HCT116 (cell line): ENCODE data around the gene BRCA2.

ENCODE experiments used
- POLR2AphosphoS5 ChIP-seq: IDR thresholded peaks from 2 replicates; pipeline ENCODE4 v1.6.1; 2011; ENCODE audit warnings: mild to moderate bottlenecking, low read depth, low read length, moderate library complexity
- TF ChIP-seq, protein P1 (sequence below), 3 experiments: fragments of 200-600 bp in 1 of 3; sonication (generic) in 1 of 3; IDR thresholded peaks in 2 of 3; conservative IDR thresholded peaks in 1 of 3; 2 replicates each; pipeline ENCODE4 v1.5.1; 2012 to 2017; ENCODE audit warnings: low read depth in 2 of 3, low read length in 2 of 3, antibody characterized with exemption in 1 of 3, borderline replicate concordance in 1 of 3, control low read depth in 1 of 3, mild to moderate bottlenecking in 1 of 3, mixed read lengths in 1 of 3, mixed run types in 1 of 3, moderate library complexity in 1 of 3; ENCODE audit not compliant: insufficient read depth in 1 of 3

DNA sequence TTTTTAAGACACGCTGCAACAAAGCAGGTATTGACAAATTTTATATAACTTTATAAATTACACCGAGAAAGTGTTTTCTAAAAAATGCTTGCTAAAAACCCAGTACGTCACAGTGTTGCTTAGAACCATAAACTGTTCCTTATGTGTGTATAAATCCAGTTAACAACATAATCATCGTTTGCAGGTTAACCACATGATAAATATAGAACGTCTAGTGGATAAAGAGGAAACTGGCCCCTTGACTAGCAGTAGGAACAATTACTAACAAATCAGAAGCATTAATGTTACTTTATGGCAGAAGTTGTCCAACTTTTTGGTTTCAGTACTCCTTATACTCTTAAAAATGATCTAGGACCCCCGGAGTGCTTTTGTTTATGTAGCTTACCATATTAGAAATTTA lies 1.2 kb downstream of the BRCA2 start:
- TF ChIP-seq, protein P1, sequence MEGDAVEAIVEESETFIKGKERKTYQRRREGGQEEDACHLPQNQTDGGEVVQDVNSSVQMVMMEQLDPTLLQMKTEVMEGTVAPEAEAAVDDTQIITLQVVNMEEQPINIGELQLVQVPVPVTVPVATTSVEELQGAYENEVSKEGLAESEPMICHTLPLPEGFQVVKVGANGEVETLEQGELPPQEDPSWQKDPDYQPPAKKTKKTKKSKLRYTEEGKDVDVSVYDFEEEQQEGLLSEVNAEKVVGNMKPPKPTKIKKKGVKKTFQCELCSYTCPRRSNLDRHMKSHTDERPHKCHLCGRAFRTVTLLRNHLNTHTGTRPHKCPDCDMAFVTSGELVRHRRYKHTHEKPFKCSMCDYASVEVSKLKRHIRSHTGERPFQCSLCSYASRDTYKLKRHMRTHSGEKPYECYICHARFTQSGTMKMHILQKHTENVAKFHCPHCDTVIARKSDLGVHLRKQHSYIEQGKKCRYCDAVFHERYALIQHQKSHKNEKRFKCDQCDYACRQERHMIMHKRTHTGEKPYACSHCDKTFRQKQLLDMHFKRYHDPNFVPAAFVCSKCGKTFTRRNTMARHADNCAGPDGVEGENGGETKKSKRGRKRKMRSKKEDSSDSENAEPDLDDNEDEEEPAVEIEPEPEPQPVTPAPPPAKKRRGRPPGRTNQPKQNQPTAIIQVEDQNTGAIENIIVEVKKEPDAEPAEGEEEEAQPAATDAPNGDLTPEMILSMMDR (IDR thresholded peaks at IDR 0.05 in 2 of 3, conservative IDR thresholded peaks at IDR 0.05 in 1 of 3; ENCODE audit: borderline replicate concordance in 1 of 3, insufficient read depth in 1 of 3, low read depth in 2 of 3, low read length in 2 of 3) = no peak
- no peak for TF ChIP-seq POLR2AphosphoS5
